Tongue (tissue), 3 donors: ENCODE measurements around the gene C1QL3. TPM values are rescaled to one million over a fixed set of nuclear protein-coding genes. Genes with fewer than 3 reads are reported as not detected.

Experiments used
- DNase-seq: peaks from one replicate; pipeline ENCODE4 v3.0.0-alpha.2; 2015
- small RNA-seq: library from RNA; depleted of rRNA; stranded (forward); fragments of <200 nt; gene quantifications from one replicate; pipeline ENCODE3, GENCODE V24; 2014; ENCODE audit warnings: low replicate concordance
- total RNA-seq: library from RNA; depleted of rRNA; stranded (reverse); fragments of >200 nt; gene quantifications from one replicate; pipeline ENCODE4 v1.2.3, GENCODE V29; 2014

C1QL3 gene
- total RNA-seq, 1 donor from 2014 or later, result not detected

DNA sequence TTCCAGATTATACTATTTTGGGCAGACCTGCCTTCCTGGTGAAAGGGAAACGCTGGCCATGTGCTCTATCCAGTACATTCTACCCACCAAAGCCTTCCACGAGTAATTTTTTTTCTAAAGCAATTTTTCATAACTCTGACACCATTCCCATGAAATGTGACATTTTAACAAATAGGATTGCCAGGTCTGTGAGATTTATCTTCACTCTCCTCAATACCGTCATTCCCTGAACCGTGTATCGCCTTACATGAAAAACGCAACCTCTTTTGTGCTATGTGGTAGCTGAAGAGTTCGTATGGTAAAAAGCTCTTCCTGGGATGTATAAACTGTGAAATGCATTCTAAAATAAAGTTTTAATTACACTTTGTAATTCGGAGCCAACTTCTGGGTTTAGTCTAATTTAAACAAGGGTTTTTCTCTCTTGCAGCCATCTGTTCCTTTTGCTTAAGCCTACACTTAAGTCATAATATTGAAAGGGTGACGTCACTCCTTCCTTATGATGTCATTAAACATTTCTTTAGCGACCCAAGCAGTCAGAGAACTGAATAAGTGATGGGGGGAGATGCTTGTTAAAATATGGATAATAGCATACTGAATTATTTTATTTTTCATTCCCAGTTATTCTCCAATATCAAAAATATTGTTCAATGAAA, 27.7 kb downstream of the C1QL3 start:
- no peak for DNase-seq

DNA sequence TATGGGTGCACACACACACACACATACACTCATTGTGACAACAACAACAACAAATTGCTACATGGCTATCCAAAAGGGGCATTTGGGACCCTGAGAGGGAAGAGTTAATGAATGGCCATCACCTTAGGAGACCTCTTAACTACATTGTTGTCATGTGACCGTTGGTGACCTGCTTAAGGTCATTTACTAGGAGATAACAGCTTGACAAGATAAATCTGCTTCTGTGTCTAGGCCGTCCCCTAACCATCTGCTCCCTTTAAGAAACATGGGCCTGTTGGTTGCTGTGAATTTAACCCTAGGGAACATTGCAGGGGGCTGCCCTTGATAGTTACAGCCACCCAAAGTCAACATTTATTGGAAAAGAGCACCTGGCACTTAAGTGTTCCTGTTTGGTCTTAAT, 29.7 kb downstream of the C1QL3 start:
- no peak for DNase-seq

- no peak for DNase-seq
These were observed 31.2 kb downstream of the C1QL3 start for GRCh38 chr10:16490511-16490910.

DNA sequence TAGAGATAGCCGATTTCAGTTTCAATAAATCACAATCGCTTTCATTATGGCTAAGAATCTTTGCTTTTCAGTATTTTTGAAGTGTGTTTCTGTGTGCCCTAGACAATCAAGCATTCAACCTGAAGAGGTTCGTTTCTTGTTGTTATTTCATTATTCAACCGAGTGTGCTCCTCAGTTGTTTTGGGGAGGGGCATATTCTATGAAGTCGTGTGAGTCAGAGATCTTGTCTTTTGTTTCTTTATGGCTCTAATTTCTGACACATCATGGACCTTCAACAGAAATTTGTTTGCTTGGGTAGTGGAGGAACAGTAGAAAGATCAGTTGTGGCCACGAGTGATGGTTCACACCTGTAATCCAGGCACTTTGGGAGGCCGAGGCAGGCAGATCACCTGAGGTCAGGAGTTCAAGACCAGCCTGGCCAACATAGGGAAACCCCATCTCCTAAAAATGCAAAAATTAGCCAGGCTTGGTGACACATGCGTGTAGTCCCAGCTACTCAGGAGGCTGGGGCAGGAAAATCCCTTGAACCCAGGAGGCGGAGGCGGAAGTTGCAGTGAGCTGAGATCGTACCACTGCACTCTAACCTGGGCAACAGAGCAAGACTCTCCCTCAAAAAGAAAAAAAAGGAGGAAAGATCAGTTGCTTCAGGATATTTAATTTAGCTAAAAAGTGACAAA, 38.3 kb downstream of the C1QL3 start:
- DNase-seq, result no peak

DNA sequence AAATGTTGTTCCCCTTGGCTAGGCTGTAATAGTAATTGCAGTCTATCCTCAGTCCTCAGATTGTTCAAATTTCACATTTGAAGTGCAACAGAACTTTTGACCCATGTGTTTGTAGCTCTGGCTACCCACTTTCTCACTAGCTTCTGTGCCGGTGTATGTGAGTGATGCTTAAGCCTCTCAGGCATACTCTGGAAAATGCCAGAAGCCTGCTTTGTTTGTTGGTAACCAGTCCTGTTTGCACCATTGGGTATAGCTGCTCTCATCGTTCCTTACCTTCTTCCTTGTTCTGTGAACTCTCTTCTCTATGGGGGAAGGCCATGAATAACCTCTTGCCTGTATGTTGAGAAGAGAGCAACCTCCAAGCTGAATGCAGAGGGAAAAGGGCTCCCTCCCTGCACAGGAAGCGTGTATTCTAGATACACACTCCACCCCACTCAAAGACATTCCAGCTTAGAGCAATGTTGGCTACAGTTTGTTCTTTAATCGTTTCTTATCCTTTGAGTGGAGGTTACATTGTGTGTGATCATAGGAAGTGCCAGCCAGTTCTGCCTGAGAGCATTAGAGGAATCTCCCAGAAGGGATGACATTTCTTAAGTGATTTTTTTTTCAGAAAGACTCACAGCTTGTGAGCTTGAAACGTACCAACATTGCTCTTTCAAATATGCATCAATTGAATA, 40.5 kb downstream of the C1QL3 start:
- peak; percentile 22 for DNase-seq

- DNase-seq, result no peak
These were observed 42.9 kb downstream of the C1QL3 start for GRCh38 chr10:16478801-16479200.

- no peak for DNase-seq
These were observed 43.9 kb downstream of the C1QL3 start for GRCh38 chr10:16477757-16478156.

DNA sequence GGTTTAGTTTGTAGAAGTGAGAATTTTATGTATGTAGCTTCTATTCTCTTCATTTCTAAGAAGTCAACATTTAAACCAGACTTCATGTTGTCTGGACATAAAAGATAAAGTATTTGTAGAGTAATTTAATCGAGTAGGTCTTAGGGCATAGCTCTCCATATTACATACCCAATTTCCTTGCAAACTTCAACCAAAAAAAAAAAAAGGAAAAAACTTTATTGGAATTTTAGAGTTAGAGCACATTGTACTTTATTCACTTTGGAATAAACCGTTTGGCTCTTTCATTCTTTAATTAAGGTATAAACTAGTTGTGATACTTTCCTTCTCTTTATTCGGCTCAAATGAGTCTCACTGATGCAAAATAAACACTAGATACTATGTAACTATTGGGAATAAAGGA, 48.9 kb downstream of the C1QL3 start:
- DNase-seq, result no peak

DNA sequence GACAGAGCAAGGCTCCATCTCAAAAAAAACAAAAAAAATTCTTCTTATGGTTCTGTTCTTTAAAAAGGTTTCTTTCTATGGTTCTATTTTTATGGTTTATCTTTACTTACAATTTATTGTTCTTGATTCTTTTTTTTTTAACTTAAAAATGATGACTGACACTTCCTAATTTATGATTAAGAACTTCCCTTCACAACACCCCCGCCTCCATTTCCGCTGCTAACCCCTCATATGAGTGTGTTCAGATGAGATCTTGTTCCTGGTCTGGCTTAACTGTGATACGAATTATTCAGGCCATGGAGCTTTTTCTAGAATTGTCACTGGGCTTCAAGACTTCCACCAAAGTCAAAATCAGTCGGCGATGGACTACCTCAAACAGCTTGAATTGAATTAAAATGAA, 50.9 kb downstream of the C1QL3 start:
- DNase-seq, result no peak

DNA sequence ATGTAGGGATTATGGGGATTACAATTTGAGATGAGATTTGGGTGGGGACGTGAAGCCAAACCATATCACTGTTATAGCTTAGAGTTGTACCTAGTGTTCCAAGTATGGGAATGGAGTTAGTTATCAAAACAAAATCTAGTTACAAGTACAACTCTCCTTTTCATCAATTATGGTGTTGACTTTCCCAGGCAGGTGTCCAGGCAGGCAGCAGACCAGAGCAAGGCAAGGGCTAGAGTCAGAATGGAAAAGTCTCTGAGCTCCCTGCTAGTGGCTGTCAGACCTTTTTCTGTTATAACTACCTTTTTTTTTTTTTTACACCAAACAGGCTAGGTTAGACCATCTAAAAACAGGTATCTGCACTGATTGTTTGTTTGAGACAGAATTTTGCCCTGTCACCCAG, 55.7 kb downstream of the C1QL3 start:
- DNase-seq, result no peak

Small RNA genes within 50 kb of the gene (small RNA-seq; reads per million reads assigned to genes)
- gene RNU2-18P, result 0.05 reads per million

Other genes with a start within 250 kb of the C1QL3 start
- 9.6 TPM for gene PTER, start 84.9 kb downstream of the C1QL3 start, total RNA-seq